ENCODE measurements around the gene SS18.

The SS18 gene

DNA sequence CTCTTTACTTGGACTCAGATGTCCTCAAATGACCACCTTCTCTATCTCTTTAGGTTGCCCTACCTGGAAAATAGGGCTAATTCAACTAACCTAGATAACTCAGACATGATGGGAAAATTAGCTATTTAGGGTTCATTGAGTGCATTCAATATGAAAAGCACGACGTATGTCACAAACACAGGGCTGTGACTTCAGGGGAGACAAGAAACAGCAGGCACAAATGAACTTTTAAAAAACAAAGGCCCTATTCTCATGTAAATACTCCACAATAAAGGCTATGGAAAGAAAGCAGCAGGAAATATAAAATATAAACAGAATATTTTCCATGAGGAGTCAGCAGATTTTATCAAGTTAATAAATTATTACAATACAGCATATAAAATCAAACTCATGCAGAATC, 97.8 kb downstream of the SS18 start:
- DNase-seq: no peak

DNA sequence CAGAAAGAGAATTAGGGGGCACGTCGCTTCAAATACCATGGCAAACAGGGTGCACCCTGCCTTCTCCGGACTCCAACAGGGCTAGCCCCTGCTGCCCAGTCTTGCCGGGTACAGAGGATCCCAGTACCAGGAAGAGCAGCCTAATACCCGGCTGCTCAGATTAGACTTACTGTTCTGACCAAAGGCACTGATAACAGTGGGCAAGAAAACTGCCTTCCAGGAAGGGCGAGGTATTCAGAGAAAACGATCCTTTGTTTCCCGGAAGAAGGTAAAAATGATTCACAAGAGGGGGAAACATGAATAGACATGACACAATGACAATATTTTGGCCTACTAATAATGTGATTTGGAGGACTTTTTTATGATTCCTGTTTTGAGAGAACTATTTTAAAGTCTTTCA, 99.9 kb downstream of the SS18 start:
- no peak for DNase-seq

DNA sequence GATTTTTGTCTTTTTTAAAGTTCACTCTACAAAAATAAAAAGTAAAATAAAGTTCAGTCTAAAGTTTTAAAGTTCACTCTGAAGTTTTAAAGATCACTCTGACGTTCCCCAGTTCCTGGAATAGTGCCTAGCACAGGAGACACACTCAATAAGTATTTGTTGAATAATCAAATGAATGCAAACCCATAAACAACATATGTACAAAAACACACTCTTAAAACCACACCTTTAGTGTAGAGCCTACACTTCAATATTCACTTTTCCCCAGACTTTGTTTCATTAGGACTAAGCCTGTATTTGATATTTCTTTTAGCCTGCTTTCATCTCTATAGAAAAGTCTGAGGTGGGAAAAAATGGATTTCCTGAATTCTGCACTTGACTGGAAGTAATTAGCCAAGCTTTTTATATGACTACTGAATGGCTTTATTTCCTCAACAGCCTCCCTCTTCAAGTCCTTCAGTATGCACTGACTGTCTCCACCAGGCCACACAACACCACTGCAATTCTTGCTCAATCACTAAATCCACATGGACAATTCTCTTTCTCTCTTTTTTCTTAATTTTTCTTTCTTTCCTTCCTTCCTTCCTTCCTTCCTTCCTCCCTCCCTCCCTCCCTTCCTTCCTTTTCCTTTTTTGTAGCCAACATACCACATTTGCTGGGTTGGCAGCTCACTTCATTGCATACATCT, 104.6 kb downstream of the SS18 start:
- DNase-seq: no peak

DNA sequence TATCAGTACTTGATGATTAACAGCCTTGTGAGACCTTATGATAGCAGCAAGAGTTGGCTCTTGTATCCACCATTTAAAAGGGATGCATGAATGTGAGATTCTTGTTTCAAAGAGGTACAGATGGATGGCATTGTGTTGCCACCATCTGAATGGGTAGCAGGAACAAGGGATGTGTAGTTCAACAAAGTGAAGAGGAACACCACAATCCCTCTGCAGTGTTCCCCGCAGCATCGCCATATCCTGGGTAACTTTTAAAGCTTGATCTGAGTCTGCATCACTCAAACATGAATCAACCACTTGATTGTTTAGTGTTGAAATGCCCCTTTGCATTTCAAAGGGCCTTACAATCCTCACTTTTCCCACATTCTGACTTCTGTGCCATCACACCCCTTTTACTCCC, 106.7 kb downstream of the SS18 start:
- DNase-seq: no peak

DNA sequence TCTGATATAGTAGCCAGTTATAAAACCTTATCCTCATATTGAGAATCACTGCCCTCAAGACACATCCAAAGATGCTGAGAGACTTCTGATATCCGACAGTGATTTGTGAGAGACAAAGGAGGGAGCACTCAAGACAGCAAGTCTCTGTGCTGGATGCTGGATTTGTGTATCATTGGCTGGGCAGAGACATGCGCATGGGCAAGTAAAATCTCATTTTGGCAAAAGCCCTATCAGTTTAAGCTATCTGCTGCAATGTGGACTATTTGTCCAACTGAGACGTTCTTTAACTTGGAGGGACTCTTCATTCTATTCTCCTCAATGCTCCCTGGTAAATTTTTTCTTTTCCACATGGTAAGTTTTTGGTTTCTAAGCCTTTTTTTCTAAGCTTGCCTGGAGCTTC, 107.5 kb downstream of the SS18 start:
- no peak for DNase-seq

DNA sequence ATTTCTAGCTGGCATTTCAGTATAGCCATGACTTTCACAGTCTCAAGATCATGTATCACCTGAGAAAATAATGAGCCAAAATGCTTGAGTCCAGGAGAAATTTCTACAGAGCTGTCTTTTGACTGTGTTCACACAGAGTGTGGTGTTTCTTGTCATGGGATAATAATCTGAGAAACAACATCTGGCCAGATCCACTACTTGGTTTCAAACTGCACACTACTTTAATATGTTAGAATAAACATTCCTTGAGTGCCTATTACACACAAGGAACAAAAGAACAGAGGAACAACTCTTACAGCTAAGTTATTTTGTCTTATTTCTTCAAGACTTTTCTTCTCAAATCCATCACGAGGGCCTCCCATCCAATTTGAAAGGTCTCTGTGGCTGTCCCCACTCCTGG, 108.3 kb downstream of the SS18 start:
- no peak for DNase-seq

DNA sequence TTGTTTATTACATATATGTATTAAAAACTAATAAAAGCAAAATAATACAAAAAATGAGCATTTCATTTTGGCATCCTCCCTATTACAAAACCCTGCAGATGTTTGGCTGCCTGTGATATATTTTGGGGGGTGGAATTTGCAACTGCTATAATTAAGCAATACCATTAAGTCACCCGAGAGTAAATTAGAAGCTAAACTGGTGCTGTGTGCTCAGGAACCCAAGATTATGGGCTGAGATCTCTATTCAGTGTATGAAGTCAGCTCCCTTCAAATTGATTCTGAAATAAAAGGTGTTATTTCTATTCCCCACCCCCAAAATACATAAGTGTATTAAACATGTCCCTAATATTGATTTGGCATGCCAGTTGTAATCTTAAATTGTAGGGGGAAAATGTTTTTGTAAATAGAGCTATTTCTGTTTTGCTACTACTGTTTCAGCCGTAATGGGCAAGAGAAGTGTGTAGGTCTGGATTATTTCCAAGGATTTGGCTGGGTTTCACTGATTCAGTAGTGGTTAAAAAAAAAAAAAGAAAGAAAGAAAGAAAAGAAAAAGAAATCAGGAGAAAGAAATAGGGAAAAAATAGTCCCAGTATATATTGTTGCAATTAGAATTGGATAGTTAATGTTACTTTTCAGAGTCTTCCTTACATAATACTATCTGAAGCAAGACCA, 110.9 kb downstream of the SS18 start:
- no peak for DNase-seq

DNA sequence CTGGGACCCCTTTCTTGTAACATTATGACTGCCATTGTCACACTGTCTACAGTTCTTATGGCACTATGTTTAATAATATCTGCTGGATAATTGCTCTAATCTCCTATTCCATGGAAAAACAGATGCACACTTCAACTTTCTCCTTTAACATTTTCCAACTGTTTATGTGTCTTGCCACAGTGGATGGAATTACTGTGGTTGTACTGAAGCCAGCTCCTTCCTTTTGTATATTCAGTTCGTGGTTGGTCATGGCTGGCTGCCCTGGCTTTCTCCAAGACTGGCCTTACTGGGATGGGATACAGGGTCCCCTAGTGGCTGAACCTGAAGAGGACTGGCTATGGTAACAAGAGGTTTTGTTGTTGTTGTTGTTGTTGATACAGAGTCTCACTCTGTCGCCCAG, 113.9 kb downstream of the SS18 start:
- DNase-seq: no peak

DNA sequence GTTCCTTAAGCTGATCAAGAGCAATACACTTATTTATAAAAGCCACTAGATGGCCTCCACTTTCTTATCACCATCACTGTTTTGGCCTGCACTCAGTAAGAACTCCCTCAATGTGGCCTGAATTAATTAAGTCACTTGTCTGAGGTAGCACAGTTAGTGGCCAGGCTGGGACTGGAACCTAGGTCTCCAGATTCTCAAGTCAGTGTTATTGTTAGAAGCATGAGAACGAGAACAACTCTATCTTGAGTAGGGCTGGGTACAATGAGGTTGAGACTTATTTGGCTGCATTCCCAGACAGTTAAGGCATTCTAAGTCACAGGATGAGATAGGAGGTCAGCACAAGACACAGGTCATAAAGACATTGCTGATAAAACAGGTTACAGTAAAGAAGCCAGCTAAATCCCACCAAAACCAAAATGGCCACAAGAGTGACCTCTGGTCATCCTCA, 115.8 kb downstream of the SS18 start:
- no peak for DNase-seq

Data from NCI-H1694 (cell line).